ENCODE data around the gene ZWINT.

DNA sequence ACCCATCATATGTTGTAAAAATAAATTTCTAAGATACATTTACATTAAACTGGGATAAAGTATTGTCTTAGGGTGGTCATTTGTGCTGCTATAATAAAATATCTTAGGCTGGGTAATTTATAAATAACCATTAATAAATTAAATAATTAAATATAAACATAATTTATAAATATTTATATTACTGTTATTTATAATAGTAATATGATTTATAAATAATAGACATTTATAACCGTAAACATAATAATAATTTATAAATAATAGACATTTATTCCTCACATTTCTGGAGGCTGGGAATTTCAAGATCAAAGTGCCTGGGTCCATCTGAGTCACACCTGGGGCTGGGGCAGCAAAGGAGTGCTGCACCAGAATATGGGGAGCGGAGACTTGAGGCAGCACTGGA lies 31.1 kb downstream of the ZWINT start:
- TF ChIP-seq, protein P1, sequence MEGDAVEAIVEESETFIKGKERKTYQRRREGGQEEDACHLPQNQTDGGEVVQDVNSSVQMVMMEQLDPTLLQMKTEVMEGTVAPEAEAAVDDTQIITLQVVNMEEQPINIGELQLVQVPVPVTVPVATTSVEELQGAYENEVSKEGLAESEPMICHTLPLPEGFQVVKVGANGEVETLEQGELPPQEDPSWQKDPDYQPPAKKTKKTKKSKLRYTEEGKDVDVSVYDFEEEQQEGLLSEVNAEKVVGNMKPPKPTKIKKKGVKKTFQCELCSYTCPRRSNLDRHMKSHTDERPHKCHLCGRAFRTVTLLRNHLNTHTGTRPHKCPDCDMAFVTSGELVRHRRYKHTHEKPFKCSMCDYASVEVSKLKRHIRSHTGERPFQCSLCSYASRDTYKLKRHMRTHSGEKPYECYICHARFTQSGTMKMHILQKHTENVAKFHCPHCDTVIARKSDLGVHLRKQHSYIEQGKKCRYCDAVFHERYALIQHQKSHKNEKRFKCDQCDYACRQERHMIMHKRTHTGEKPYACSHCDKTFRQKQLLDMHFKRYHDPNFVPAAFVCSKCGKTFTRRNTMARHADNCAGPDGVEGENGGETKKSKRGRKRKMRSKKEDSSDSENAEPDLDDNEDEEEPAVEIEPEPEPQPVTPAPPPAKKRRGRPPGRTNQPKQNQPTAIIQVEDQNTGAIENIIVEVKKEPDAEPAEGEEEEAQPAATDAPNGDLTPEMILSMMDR (IDR thresholded peaks at IDR 0.05): no peak
- TF ChIP-seq POLR2A (IDR thresholded peaks at IDR 0.05) (no peak), POLR2AphosphoS5 (IDR thresholded peaks at IDR 0.05) (no peak)

Data from stomach (tissue), 4 donors.